GM19328 (cell line): ENCODE data around the gene SALL4.
"Not testable (repeated sequence)": the region's sequence is repeated elsewhere in the genome, so short reads cannot be mapped to it uniquely, and the experiment has no call there.

Experiments
- ATAC-seq: cut with Tn5 transposase; IDR thresholded peaks from one replicate; pipeline ENCODE4 v1.9.1; 2021; ENCODE audit warnings: mild to moderate bottlenecking, moderate library complexity; ENCODE audit not compliant: unreplicated experiment

Gene SALL4

DNA sequence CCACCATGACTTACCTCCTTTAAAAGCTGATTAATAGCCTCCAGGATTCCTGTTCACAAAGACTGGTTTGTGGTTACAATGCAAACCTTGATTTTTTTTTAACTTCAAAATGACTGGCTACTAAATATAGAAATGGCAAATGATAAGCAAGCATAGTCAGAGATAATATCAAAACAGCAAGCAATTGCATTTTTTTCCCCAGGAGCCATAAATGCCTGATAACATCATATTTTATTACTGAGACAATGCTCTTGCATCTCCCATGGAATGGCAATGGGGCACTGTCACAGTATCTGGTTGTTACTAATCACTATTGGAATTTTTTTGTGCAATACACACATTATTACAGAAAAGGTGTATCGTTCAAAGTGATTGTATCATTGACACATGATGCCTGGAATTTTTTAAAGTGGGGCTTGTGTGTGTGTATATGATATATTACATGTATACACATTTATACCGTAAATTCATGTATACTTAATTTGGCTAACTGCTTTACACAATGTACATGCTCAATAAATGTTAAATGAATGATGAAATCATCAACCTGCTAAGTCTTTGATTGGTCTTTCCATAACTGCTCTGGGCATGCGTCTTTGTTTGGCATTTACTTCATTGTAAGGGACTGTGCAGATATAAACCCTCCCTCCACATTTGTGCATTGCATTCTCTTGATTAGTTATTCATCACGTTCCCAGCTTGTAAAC, 980 bp upstream of the SALL4 start:
- no peak for ATAC-seq

DNA sequence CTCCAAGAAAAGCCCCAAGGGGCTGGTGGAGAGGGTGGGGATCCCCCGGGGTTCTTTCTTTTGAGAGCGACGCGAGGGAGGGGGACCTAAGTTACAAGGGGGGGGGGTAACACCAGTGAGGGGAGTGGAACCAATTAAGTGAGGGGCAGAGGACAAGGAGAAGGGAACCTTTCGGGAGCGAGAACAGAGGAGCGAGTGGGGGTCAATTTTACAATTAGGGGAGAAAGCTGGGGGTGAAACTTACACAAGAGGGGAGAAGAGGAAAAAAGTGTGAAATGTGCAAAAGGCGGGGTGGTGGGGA, 548 bp downstream of the SALL4 start:
- ATAC-seq: no peak

DNA sequence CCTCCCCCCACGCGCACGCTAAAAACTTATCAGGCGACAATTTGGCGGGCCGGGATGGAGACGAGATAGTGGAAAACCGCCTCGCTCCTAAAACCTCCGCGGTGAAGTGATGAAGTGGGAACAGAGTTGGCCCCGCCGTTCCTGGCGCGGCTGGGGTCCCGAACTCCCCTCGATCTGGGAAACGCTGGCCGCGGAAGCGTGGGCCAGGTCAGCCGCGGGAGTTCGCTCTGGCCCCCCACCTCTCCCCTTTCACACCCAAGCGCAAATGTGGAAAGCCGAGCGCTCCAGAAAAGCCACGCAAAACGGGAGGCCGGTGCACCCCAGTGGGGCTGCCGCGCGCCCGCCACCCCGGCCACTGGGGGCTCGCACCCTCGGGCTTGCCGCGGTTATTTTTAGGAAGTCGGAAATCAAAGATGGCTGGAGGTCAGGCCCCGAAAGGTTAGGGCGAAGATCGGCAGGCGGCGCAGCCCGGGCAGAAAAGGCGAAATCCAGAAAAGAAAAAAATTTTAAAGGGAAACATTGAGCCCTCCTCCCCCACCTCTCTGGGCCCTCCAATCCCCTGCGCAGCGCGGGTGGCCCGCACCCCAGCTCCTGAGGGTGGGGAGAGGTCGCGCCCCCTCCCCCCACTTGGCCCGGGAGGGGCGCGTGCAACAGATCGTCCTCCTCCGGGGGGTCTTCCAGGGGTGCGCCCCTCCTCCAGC, 1.0 kb downstream of the SALL4 start:
- no peak for ATAC-seq

GRCh38 chr20:51800872-51801121, 1.5 kb downstream of the SALL4 start:
- no peak for ATAC-seq

GRCh38 chr20:51800060-51800871, 2.1 kb downstream of the SALL4 start:
- ATAC-seq: no peak

- no peak for ATAC-seq
Observed at GRCh38 chr20:51799401-51799860, 2.9 kb downstream of the SALL4 start.

DNA sequence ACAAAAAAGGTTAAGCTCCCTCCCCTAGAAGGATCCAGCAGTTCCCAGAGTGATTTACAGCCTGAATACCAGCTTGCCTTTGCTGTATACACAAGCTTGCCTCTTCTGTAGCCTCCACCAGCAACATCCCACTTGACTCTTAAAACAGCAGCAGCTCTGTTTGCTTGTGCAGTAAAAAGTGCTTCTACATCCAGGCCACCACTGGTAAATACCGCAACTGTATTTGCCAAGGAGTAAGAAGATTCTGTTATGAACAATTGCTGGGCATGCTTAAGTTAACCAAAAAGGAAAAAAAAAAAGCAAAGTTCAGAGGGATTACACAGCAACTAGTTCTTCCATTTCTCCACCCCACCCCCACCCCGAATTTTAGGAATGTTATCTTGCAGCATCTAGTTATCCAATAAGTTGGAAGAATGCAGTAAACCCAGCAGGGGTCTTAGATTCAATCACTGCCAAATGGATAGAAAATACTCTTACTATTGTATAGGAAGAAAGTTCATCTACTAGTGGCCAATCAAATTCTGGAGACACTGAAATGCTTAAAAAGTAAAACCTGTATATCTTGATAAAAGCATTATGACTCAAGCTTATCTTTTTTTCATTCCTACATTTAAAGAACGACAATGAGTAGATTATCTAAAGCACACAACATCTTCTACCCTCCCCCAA, 4.8 kb downstream of the SALL4 start:
- no peak for ATAC-seq

DNA sequence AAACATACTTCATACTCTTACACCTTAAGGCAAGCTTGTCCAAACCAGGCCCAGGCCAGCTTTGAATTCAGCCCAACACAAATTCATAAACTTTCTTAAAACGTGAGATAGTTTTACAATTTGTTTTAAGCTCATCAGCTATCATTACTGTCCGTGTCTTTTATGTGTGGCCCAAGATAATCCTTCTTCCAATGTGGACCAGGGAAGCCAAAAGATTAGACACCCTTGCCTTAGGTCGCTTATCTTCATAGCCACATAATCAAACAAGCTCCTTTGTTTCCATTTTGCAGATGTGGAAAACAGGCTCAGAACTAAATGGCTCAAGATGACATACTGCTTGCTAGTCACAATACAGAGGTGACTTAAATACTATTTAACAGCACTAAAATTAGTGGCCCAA, 6.0 kb downstream of the SALL4 start:
- ATAC-seq: no peak

DNA sequence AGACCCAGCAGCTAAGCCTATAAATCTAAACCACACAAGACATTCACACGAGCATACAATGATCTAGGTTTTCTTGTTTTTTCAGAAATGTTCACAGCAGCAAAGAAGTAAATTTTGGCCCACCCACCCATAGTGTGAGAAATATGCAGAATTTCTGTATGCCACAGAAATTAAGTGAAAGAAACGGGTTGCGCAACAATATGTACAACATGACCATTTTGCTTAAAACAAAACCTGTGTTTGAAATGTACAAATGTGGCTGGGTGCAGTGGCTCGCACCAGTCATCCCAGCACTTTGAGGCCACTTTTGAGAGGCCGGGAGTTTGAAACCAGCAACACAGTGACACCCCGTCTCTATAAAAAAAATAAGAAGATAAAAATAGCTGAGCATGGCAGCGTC, 9.4 kb downstream of the SALL4 start:
- no peak for ATAC-seq

DNA sequence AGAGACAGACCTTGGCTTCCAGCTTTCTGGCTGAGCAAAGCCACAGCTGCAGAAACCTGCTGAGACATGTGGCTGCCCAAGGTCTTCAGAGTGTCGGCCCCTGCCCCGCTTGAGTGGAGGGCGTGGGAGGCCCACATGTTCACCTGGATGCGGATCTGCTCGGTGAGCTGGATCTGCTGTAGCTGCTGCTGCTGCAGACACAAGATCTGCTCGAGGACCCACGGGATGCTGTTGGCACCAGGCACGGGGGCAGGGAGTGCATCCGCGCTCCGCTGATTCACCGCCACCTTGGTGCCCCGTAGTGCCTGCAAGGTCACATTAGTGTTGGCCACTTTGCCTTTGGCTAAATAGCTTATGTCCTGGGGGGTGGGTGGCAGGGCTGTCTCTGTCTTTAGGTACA, 10.7 kb downstream of the SALL4 start:
- no peak for ATAC-seq

GRCh38 chr20:51790256-51790655, 12.1 kb downstream of the SALL4 start:
- ATAC-seq: no peak

DNA sequence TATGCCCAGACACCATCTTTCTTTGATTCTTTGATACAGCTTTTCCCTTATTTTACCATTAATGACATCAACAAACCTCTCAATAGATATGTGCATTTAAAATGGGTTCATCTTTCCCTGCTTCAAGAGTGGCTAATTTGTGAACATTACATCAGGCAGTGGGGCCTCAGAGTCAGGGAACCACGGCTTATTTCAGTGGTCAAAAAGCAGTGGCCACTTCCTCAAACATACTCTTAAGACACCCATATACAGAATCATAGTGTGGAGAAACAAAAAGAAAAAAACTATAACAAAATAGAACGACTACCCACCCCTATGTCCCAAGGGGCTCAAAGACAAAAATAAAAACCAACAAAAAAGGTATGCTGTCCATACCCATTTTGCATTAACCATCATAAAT, 12.9 kb downstream of the SALL4 start:
- no peak for ATAC-seq

GRCh38 chr20:51788822-51789221, 13.5 kb downstream of the SALL4 start:
- ATAC-seq: no peak

DNA sequence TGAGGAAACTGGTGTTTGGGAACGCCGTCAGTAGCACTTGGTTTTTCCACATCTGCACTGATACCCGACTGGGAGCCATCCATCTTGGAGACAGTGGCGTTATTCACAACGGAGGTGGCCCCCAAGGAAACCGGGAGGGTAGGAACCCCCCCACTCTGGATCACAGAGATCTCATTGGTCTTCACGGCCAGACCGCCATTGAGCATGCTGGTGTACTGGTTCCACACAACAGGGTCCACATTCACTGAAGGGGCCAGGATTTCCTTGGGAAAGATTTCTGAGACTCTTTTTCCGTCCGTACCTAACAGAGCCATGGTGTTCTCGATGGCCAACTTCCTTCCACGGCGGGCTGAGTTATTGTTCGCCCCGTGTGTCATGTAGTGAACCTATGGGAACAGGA, 18.0 kb downstream of the SALL4 start:
- ATAC-seq: no peak

DNA sequence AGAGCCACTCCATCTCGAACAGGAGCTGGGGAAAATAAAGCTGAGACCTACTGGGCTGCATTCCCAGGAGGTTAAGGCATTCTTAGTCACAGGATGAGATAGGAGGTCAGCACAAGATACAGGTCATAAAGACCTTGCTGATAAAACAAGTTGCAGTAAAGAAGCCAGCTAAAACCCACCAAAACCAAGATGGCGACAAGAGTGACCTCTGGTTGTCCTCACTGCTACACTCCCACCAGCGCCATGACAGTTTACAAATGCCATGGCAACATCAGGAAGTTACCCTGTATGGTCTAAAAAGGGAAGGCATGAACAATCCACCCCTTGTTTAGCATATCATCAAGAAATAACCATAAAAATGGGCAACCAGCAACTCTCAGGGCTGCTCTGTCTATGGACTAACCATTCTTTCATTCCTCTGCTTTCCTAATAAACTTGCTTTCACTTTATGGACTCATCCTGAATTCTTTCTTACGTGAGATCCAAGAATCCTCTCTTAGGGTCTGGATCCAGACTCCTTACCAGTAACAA, 24.0 kb downstream of the SALL4 start:
- not testable (repeated sequence) for ATAC-seq

DNA sequence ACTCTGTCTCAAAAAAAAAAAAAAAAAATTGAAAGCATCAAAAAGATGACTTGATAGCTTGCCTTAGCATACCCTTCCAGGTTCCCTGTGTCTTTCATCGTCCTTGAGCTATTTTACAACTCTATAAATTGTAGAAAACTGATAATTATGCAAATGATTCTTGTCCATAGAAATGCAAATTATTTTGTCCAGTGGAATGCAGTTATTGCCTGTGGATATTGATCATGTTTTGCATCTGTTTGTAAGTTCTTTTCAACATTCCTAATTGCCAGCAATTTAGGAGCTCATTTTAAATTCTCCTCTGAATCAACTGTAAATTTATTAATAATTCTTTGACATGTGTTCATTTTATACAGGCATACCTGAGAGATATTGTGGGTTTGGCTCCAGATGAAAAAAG, 27.1 kb downstream of the SALL4 start:
- ATAC-seq: no peak

DNA sequence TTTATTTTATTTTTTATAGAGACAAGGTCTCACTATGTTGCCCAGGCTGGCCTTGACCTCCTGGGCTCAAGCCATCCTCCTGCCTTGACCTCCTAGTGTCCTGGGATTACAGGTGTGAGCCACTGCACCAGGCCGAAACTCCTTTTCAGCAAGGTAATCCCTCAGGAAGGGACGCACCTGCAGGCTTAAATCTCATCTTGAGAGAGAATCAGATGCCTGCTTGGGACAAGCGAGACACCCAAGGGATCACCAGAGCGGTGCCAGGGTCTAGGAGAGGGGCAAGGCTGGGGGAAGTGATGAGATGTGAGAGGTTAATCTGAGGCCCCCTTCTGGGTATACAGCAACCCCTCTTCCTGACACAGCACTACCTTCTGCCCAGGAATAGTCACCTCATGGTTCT, 30.1 kb downstream of the SALL4 start:
- no peak for ATAC-seq

DNA sequence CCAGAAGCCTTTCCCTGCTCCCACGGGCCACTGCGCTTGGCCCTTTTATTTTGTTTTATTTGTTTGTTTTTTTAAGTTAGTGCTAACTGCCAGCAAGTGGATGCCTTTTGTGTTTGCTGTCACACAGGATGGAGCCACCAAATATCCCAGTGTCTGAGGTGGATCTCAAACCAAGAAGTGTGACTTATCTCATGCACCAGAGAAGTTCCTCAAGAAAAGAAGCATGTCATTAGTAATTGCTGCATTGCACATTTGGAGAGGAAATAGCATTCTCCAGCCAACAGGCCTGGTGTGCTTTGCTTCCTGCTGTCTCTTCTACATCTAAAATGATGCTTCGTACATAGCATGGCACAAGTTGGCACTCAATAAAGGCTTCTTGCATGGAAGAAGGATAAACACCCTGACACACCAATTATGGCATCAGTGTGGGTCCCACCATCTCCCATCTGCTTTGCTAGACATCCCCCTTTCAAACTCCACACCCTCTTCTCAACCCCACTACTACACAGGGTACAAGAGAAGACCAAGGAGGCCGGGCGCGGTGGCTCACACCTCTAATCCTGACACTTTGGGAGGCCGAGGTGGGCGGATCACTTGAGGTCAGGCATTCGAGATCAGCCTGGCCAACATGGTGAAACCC, 32.2 kb downstream of the SALL4 start:
- ATAC-seq: no peak

DNA sequence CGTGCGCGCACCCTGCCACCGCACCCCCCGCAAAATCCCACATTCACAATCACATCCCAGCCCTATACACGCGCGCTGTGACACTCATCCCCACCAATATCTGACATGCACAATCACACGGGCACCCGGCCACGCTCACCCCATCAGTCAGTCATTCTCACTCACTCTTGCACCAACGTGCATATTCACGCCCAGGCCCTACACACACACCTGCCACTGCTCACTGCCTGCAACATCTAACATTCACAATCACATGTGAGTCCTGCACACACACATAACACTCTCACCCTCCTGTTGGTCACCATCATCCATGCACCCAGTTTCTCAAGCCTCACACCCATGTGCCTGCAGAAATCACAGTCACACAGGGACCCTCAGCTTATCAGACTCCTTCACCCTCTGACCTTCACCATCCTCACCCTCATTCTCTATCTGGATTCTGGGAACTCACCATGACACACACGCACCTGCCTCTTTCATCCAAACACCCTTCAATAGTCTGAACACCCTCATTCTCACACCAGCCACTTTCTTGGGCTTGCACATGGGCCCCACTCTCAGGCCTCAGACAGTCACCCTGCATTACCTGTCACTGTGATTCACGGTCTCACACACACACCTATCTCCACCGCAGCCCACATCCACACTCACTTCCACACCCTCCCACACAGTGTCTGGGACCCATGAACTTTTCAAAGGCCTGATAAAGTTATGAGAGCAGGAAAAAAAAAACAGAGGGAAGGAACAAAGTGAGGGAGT, 33.4 kb downstream of the SALL4 start:
- no peak for ATAC-seq
